Esophagus muscularis mucosa (tissue), 4 donors: ENCODE measurements around the gene ADGRL4.

ENCODE experiments used
- EP300 ChIP-seq: sonication (generic); formaldehyde crosslinking; IDR thresholded peaks from one replicate; pipeline ENCODE4 v1.6.1; 2017; ENCODE audit warnings: antibody characterized with exemption
- POLR2A ChIP-seq: fragments of 450-650 bp; IDR thresholded peaks from one replicate; pipeline ENCODE4 v1.6.1; 2017; ENCODE audit warnings: antibody characterized with exemption, moderate library complexity, mild to moderate bottlenecking, low read depth
- TF ChIP-seq, protein P1 (sequence below), 3 experiments: fragments of 200-600 bp in 2 of 3; fragments of 450-650 bp in 1 of 3; sonication (generic) in 2 of 3; IDR thresholded peaks; one replicate each; pipeline ENCODE4 v1.5.1; 2017 to 2019; ENCODE audit warnings: antibody characterized with exemption in 3 of 3, mild to moderate bottlenecking in 2 of 3, moderate library complexity in 1 of 3

DNA sequence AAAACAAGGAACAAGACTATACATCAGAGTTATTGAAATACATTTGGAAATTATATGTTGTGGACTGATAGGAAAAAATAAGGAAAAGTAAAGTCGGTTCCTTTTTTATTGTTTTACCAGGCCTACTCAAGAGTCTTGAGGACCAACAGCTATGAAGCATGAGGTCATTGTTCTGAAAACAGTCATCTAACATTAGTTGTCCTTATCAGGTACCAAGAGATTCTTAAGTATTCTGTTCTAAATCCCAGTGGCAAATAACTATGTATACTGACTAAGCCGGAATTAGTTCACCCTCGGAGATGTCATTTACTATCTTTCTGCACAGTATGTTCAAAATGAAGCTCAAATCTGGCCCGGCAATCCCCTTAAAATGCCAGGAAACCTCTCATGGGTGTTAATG is 585 bp downstream of the ADGRL4 start:
- TF ChIP-seq, protein P1, sequence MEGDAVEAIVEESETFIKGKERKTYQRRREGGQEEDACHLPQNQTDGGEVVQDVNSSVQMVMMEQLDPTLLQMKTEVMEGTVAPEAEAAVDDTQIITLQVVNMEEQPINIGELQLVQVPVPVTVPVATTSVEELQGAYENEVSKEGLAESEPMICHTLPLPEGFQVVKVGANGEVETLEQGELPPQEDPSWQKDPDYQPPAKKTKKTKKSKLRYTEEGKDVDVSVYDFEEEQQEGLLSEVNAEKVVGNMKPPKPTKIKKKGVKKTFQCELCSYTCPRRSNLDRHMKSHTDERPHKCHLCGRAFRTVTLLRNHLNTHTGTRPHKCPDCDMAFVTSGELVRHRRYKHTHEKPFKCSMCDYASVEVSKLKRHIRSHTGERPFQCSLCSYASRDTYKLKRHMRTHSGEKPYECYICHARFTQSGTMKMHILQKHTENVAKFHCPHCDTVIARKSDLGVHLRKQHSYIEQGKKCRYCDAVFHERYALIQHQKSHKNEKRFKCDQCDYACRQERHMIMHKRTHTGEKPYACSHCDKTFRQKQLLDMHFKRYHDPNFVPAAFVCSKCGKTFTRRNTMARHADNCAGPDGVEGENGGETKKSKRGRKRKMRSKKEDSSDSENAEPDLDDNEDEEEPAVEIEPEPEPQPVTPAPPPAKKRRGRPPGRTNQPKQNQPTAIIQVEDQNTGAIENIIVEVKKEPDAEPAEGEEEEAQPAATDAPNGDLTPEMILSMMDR (IDR thresholded peaks at IDR 0.05), result no peak
- no peak for TF ChIP-seq EP300
- TF ChIP-seq POLR2A, result no peak
